ENCODE measurements around the gene FXR2. TPM values are rescaled to one million over a fixed set of nuclear protein-coding genes. Genes with fewer than 3 reads are reported as not detected.
A peak's percentile ranks its signal among the peaks of the same experiment; 100 is the strongest.

FXR2 gene
- total RNA-seq, 4 donors from 2014 or later: 17.2 to 24.0 (median 20.6) TPM

DNA sequence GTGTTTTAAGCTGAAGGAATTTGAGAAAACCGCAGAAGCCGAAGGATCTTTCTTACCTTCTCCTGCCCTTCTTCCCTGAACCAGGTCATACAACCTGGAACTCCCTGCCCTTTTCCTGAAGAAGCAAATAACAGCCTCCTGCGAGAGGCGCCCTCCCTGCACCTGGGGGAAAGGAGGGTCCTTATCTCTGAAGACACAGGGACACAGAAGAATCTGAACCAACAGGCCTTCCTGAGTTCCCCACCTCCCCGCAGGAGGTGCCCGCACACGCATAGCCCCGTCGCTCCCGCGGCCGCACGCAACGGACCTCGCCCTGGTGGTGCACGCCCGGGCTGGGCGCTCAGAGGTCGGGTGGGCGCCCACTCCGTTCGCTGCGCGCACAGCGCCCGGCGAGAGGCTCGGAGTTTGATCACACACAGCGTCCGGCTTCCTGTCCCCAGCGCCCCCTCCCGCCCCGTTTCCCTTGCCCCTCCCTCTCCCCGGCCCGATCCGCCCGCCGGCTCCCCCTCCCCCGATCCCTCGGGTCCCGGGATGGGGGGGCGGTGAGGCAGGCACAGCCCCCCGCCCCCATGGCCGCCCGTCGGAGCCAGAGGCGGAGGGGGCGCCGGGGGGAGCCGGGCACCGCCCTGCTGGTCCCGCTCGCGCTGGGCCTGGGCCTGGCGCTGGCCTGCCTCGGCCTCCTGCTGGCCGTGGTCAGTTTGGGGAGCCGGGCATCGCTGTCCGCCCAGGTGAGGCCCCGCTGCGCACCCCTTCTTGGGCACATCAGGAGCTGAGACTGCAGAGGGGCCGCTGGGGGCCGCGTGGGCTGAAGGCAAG is 65.9 kb downstream of the FXR2 start, which contains the start of gene TNFSF12:
Gene TNFSF12 (plus strand): TSS at position 474 of the 816 bp plus-strand sequence. CDS start 96 bp downstream, at position 570.
- H3K27me3 ChIP-seq: no peaks in the 10 kb centered on the region
- peak within 1 kb of the TSS; percentile 80 to 97 (median 89) for H3K27ac ChIP-seq
- no peaks in the 10 kb centered on the region for H3K9me3 ChIP-seq
- TF ChIP-seq POLR2A (IDR thresholded peaks at IDR 0.05): peak in 2 of 4 donors; percentile 30 to 38
- TF ChIP-seq, protein P1, sequence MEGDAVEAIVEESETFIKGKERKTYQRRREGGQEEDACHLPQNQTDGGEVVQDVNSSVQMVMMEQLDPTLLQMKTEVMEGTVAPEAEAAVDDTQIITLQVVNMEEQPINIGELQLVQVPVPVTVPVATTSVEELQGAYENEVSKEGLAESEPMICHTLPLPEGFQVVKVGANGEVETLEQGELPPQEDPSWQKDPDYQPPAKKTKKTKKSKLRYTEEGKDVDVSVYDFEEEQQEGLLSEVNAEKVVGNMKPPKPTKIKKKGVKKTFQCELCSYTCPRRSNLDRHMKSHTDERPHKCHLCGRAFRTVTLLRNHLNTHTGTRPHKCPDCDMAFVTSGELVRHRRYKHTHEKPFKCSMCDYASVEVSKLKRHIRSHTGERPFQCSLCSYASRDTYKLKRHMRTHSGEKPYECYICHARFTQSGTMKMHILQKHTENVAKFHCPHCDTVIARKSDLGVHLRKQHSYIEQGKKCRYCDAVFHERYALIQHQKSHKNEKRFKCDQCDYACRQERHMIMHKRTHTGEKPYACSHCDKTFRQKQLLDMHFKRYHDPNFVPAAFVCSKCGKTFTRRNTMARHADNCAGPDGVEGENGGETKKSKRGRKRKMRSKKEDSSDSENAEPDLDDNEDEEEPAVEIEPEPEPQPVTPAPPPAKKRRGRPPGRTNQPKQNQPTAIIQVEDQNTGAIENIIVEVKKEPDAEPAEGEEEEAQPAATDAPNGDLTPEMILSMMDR (IDR thresholded peaks at IDR 0.05): peak in 1 of 6 experiments; percentile 27
- H3K36me3 ChIP-seq: peaks cover 0 to 12% (median 0%) of the 10 kb centered on the region in 3 donors
- peak within 1 kb of the TSS; percentile 57 to 88 (median 66) for H3K4me3 ChIP-seq
- DNase-seq: no peak
- whole genome bisulfite sequencing, 2 donors: 0 to 2% methylated on average over 6 to 11 of the region's 65 CpGs
- H3K4me1 ChIP-seq: peaks cover 15 to 34% (median 17%) of the 10 kb centered on the region in 3 donors
- intact Hi-C loops (cut with DNase I): no loop called here

DNA sequence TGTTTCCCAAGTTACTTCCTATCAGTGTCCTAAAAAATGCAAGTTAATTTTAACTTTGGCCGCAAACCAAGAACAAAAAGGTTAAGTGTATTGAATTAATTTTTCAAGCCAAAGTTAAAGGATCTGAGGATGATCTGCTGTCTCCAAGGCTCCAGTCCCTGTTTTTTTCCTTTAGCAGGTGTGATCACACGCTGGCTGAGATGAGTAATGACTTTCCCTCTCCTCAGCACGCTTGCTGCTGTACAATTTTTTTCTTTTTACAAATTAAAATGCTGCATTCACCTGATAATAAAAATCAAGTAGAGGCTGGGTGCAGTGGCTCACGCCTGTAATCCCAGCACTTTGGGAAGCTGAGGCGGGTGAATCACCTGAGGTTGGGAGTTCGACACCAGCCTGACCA is 69.8 kb downstream of the FXR2 start:
- 64 to 69% methylated on average over 6 of the region's 6 CpGs for WGBS, 2 donors

More for the DNA sequence above, 69.8 kb downstream of the FXR2 start:
- intact Hi-C loops (cut with DNase I): no loop called here
- Histone ChIP-seq H3K4me3 (no peak overlapping the region), H3K9me3 (no peaks in the 10 kb centered on the region), H3K27ac (no peak overlapping the region), H3K27me3 (no peaks in the 10 kb centered on the region), H3K36me3 (no peaks in the 10 kb centered on the region), H3K4me1 (peaks cover 10 to 22% (median 17%) of the 10 kb centered on the region in 3 donors)
- TF ChIP-seq POLR2A (IDR thresholded peaks at IDR 0.05): no peak
- TF ChIP-seq, protein P1 (IDR thresholded peaks at IDR 0.05): no peak
- DNase-seq: no peak

Small RNAs within 50 kb of the gene (small RNA-seq; reads per million reads assigned to genes)
- 0 reads per million in 4 donors for gene CD68
- gene SNORA48: 0 reads per million in 4 donors
- gene SNORD10: 0 reads per million in 4 donors

Other genes with a start within 250 kb of the FXR2 start
- gene TNK1, start 233.8 kb downstream of the FXR2 start, total RNA-seq: 10 to 100 TPM in 2 of 4 donors, 1 to 10 TPM in 2; 6.2 to 15.2 (median 9.9) TPM
- 10 to 100 TPM; 18.6 to 33.5 (median 24.7) TPM for gene PLSCR3, start 220.4 kb downstream of the FXR2 start, total RNA-seq
- gene TMEM256, start 210.8 kb downstream of the FXR2 start, total RNA-seq: 10 to 100 TPM; 27.9 to 88.0 (median 66.7) TPM
- 1 to 10 TPM; 1.4 to 5.3 (median 2.0) TPM for gene NLGN2, start 207.1 kb downstream of the FXR2 start, total RNA-seq
- not detected for gene SPEM1, start 194.6 kb downstream of the FXR2 start, total RNA-seq
- gene SPEM2, start 189.3 kb downstream of the FXR2 start, total RNA-seq: not detected
- gene SPEM3, start 186.0 kb downstream of the FXR2 start, total RNA-seq: not detected
- gene TMEM102, start 179.5 kb downstream of the FXR2 start, total RNA-seq: 10 to 100 TPM; 12.2 to 20.8 (median 16.9) TPM
- gene FGF11, start 175.4 kb downstream of the FXR2 start, total RNA-seq: 10 to 100 TPM in 1 of 4 donors, 1 to 10 TPM in 3; 2.7 to 18.1 (median 6.1) TPM
- gene CHRNB1, start 169.8 kb downstream of the FXR2 start, total RNA-seq: 1 to 10 TPM; 2.4 to 7.2 (median 4.6) TPM
- 10 to 100 TPM; 13.4 to 35.1 (median 28.5) TPM for gene ZBTB4, start 135.3 kb downstream of the FXR2 start, total RNA-seq
- gene SLC35G6, start 133.5 kb downstream of the FXR2 start, total RNA-seq: not detected
- 10 to 100 TPM; 59.3 to 94.9 (median 78.2) TPM for gene POLR2A, start 130.5 kb downstream of the FXR2 start, total RNA-seq
- 10 to 100 TPM in 1 of 4 donors, 1 to 10 TPM in 3; 3.5 to 41.6 (median 6.5) TPM for gene TNFSF12, start 65.8 kb downstream of the FXR2 start, total RNA-seq
- gene TNFSF13, start 56.1 kb downstream of the FXR2 start, total RNA-seq: 10 to 100 TPM in 2 of 4 donors, 1 to 10 TPM in 2; 3.8 to 21.7 (median 10.9) TPM
- gene SENP3, start 53.0 kb downstream of the FXR2 start, total RNA-seq: 10 to 100 TPM; 32.1 to 65.4 (median 48.3) TPM
- gene CD68, start 35.3 kb downstream of the FXR2 start, total RNA-seq: 10 to 100 TPM; 32.1 to 52.9 (median 45.2) TPM
- 100 to 1,000 TPM in 2 of 4 donors, 10 to 100 TPM in 2; 69.3 to 123 (median 100) TPM for gene MPDU1, start 31.0 kb downstream of the FXR2 start, total RNA-seq
- 100 to 1,000 TPM in 2 of 4 donors, 10 to 100 TPM in 2; 89.1 to 127 (median 103) TPM for gene SOX15, start 24.8 kb downstream of the FXR2 start, total RNA-seq
- gene SAT2, start 12.9 kb upstream of the FXR2 start, total RNA-seq: 10 to 100 TPM; 20.5 to 55.9 (median 31.3) TPM
- not detected for gene SHBG, start 15.2 kb upstream of the FXR2 start, total RNA-seq
- 1 to 10 TPM in 1 of 4 donors, under 1 TPM in 2, not detected in 1; 0.09 to 1.5 (median 0.21) TPM for gene ATP1B2, start 36.0 kb upstream of the FXR2 start, total RNA-seq
- 10 to 100 TPM; 26.6 to 35.1 (median 33.9) TPM for gene TP53, start 72.6 kb upstream of the FXR2 start, total RNA-seq
- 1 to 10 TPM; 3.5 to 6.0 (median 3.8) TPM for gene WRAP53, start 73.6 kb upstream of the FXR2 start, total RNA-seq
- 1 to 10 TPM in 3 of 4 donors, under 1 TPM in 1; 0.70 to 2.7 (median 1.9) TPM for gene EFNB3, start 90.3 kb upstream of the FXR2 start, total RNA-seq
- under 1 TPM in 3 of 4 donors, not detected in 1; under 0.01 to 0.04 (median 0.03) TPM for gene DNAH2, start 102.8 kb upstream of the FXR2 start, total RNA-seq
- 10 to 100 TPM in 1 of 4 donors, 1 to 10 TPM in 3; 6.7 to 14.6 (median 7.5) TPM for gene KDM6B, start 219.3 kb upstream of the FXR2 start, total RNA-seq
- 1 to 10 TPM in 3 of 4 donors, not detected in 1; 1.5 to 3.8 (median 1.6) TPM for gene TMEM88, start 240.2 kb upstream of the FXR2 start, total RNA-seq
- 10 to 100 TPM; 45.2 to 80.1 (median 74.8) TPM for gene NAA38, start 242.7 kb upstream of the FXR2 start, total RNA-seq
- gene CYB5D1, start 243.1 kb upstream of the FXR2 start, total RNA-seq: 1 to 10 TPM; 3.8 to 9.3 (median 7.5) TPM

All from esophagus squamous epithelium (tissue), 5 donors.